ENCODE data around the gene ABCG8.
A peak's percentile ranks its signal among the peaks of the same experiment; 100 is the strongest.

Gene ABCG8

DNA sequence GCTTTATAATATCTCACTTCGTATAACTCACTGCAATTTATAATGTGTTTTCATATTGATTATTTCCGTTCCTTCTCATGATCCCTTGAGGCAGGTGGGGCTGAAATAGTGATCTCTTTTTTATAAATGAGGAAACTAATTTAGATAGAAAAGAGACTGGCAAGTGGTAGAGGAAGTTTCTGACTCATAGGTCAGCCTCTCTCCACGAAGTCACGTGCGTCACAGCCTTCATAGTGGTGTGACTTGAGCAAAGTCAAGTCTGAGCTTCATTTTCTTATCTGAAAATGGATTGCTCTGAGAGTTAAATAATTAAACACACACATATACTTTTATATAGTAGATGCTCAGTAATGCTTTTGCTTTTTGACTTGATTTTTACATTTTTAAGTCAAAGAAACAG lies 20.0 kb upstream of the ABCG8 start:
- no peak overlapping the region for H2AFZ ChIP-seq (ENCODE audit: insufficient read depth, low read length, poor library complexity)
- H2BK12ac ChIP-seq (ENCODE audit: low read length), result no peak overlapping the region
- H3K36me3 ChIP-seq (ENCODE audit: control insufficient read depth in 1 of 2, insufficient read depth in 2 of 2, low read length in 2 of 2), result no peaks in the 10 kb centered on the region
- H3K9me3 ChIP-seq (ENCODE audit: insufficient read depth, low read depth, low read length), result no peaks in the 10 kb centered on the region
- no peak overlapping the region for H3K9ac ChIP-seq (ENCODE audit: low read length)
- no peak overlapping the region for H3K4me3 ChIP-seq (ENCODE audit: low read depth, low read length)
- no peak overlapping the region for H4K8ac ChIP-seq (ENCODE audit: low read depth, low read length)
- WGBS (ENCODE audit: extremely low coverage, insufficient coverage, insufficient read length), result no CpG with 5 or more reads among the region's 5 CpGs
- no peaks in the 10 kb centered on the region for H3K79me1 ChIP-seq (ENCODE audit: low read length)
- H3K4me2 ChIP-seq (ENCODE audit: low read length), result no peak overlapping the region
- H2BK5ac ChIP-seq (ENCODE audit: low read depth, low read length, poor library complexity), result no peak overlapping the region
- no peak overlapping the region for H2BK120ac ChIP-seq (ENCODE audit: insufficient read depth, low read length, poor library complexity)
- no peak overlapping the region for H3K27ac ChIP-seq (ENCODE audit: low read depth, low read length)
- H3K18ac ChIP-seq (ENCODE audit: low read length), result no peak overlapping the region
- no peaks in the 10 kb centered on the region for H3K79me2 ChIP-seq (ENCODE audit: control insufficient read depth, insufficient read depth, low read length, poor library complexity)
- H3K4me1 ChIP-seq (ENCODE audit: control insufficient read depth in 1 of 2, insufficient read depth in 2 of 2, low read length in 2 of 2), result no peaks in the 10 kb centered on the region
- H4K91ac ChIP-seq (ENCODE audit: low read depth, low read length), result no peak overlapping the region
- no peaks in the 10 kb centered on the region for H3K27me3 ChIP-seq (ENCODE audit: insufficient read depth, low read length)
- no peak overlapping the region for H3K4ac ChIP-seq (ENCODE audit: low read depth, low read length)
- no peak overlapping the region for H4K12ac ChIP-seq (ENCODE audit: low read depth, low read length)
- H3K23ac ChIP-seq (ENCODE audit: low read length), result no peak overlapping the region
- H3K14ac ChIP-seq (ENCODE audit: low read length), result no peak overlapping the region
- peak; percentile 4 to 35 for DNase-seq
- no peak overlapping the region for H2AK5ac ChIP-seq (ENCODE audit: low read length)

DNA sequence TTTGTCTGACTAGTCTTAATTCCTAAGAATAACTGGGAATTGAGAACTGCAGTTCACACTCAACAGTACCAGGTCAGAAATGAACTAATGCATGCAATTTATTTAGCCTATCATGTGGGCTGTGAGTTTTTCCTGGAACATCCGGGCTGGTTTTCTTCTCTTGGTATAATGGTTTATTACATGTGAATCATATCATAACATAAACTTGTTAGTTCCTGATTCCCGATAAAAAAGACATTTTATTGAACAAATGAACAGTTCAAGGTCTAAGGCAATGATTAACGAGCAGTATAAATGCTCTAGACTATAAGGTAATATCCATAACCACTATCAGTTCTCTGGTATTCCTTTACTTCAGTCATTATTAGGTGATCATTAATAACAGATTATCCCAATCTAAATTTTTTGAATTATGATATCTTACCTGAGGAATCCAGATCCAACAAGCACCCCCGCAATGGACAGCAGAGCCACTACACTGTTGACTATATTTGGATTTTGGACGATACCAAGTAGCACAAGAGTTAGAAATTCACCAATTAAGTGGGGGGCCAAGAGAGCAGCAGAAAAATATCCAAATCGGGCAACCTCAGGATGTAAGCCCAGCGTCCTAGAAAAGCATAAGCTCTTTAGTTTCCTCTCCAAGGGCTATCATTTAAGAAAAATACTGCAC lies 19.1 kb upstream of the ABCG8 start:
- Histone ChIP-seq H3K23ac (ENCODE audit: low read length) (no peak overlapping the region), H2AFZ (ENCODE audit: insufficient read depth, low read length, poor library complexity) (no peak overlapping the region), H4K8ac (ENCODE audit: low read depth, low read length) (no peak overlapping the region), H3K36me3 (ENCODE audit: control insufficient read depth in 1 of 2, insufficient read depth in 2 of 2, low read length in 2 of 2) (no peaks in the 10 kb centered on the region), H2BK5ac (ENCODE audit: low read depth, low read length, poor library complexity) (no peak overlapping the region), H4K91ac (ENCODE audit: low read depth, low read length) (no peak overlapping the region), H3K4me1 (ENCODE audit: control insufficient read depth in 1 of 2, insufficient read depth in 2 of 2, low read length in 2 of 2) (no peaks in the 10 kb centered on the region), H3K4me2 (ENCODE audit: low read length) (no peak overlapping the region), H2BK12ac (ENCODE audit: low read length) (no peak overlapping the region), H3K9ac (ENCODE audit: low read length) (no peak overlapping the region), H2AK5ac (ENCODE audit: low read length) (no peak overlapping the region), H2BK120ac (ENCODE audit: insufficient read depth, low read length, poor library complexity) (no peak overlapping the region), H3K4ac (ENCODE audit: low read depth, low read length) (no peak overlapping the region), H4K12ac (ENCODE audit: low read depth, low read length) (no peak overlapping the region), H3K79me2 (ENCODE audit: control insufficient read depth, insufficient read depth, low read length, poor library complexity) (no peaks in the 10 kb centered on the region), H3K14ac (ENCODE audit: low read length) (no peak overlapping the region), H3K27me3 (ENCODE audit: insufficient read depth, low read length) (no peaks in the 10 kb centered on the region), H3K79me1 (ENCODE audit: low read length) (no peaks in the 10 kb centered on the region), H3K4me3 (ENCODE audit: low read depth, low read length) (no peak overlapping the region), H3K18ac (ENCODE audit: low read length) (no peak overlapping the region), H3K9me3 (ENCODE audit: insufficient read depth, low read depth, low read length) (no peaks in the 10 kb centered on the region), H3K27ac (ENCODE audit: low read depth, low read length) (no peak overlapping the region)
- no peak for DNase-seq
- WGBS (ENCODE audit: extremely low coverage, insufficient coverage, insufficient read length), result no CpG with 5 or more reads among the region's 7 CpGs

DNA sequence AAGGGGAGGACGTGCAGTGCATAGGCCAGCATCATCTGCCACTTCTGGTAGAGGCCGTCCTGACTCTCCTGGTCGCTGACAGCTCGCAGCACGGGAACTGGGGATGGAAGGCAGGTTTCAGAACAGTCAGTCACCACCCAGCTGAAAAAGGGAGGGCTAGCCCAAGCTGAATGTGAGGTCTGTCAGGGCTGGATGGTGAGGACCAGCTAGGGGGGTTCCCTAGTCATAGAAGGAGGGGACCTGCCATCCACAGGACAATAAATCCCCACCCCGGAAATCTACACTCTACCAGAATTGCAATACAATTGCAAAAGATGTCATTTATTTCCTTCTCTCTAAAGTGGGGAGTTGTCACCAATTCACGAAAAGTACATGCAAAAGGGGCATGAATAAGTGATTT lies 15.9 kb upstream of the ABCG8 start:
- Histone ChIP-seq H3K27ac (ENCODE audit: low read depth, low read length) (no peak overlapping the region), H3K18ac (ENCODE audit: low read length) (no peak overlapping the region), H3K4me1 (ENCODE audit: control insufficient read depth in 1 of 2, insufficient read depth in 2 of 2, low read length in 2 of 2) (no peaks in the 10 kb centered on the region), H3K79me1 (ENCODE audit: low read length) (no peaks in the 10 kb centered on the region), H3K9ac (ENCODE audit: low read length) (no peak overlapping the region), H3K23ac (ENCODE audit: low read length) (no peak overlapping the region), H3K14ac (ENCODE audit: low read length) (no peak overlapping the region), H4K12ac (ENCODE audit: low read depth, low read length) (no peak overlapping the region), H2BK120ac (ENCODE audit: insufficient read depth, low read length, poor library complexity) (no peak overlapping the region), H4K8ac (ENCODE audit: low read depth, low read length) (no peak overlapping the region), H3K36me3 (ENCODE audit: control insufficient read depth in 1 of 2, insufficient read depth in 2 of 2, low read length in 2 of 2) (no peaks in the 10 kb centered on the region), H3K4me3 (ENCODE audit: low read depth, low read length) (no peak overlapping the region), H2BK12ac (ENCODE audit: low read length) (no peak overlapping the region), H2AFZ (ENCODE audit: insufficient read depth, low read length, poor library complexity) (no peak overlapping the region), H3K4ac (ENCODE audit: low read depth, low read length) (no peak overlapping the region), H3K4me2 (ENCODE audit: low read length) (no peak overlapping the region), H3K27me3 (ENCODE audit: insufficient read depth, low read length) (no peaks in the 10 kb centered on the region), H2AK5ac (ENCODE audit: low read length) (no peak overlapping the region), H4K91ac (ENCODE audit: low read depth, low read length) (no peak overlapping the region), H2BK5ac (ENCODE audit: low read depth, low read length, poor library complexity) (no peak overlapping the region), H3K79me2 (ENCODE audit: control insufficient read depth, insufficient read depth, low read length, poor library complexity) (no peaks in the 10 kb centered on the region), H3K9me3 (ENCODE audit: insufficient read depth, low read depth, low read length) (no peaks in the 10 kb centered on the region)
- no CpG with 5 or more reads among the region's 7 CpGs for WGBS (ENCODE audit: extremely low coverage, insufficient coverage, insufficient read length)
- no peak for DNase-seq

DNA sequence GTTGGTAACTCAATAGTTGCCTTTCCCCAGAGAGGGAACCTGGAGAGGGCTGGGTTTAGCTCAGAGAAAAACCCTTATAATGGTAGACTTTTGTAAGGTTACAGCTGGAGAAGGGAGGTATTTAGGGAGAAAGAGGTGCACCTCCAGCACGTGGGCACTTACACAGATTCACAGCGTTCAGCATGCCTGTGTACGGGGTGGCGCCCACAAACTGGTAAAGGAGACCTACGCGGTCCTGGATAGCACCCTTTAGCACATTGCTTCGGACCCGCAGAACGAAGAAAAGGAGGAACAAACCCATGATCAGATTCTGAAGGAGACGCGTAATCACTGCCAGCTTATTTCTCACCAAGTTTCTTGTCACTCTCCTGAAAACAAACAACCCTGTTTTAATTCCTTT lies 15.0 kb upstream of the ABCG8 start:
- Histone ChIP-seq H3K27me3 (ENCODE audit: insufficient read depth, low read length) (no peaks in the 10 kb centered on the region), H3K9me3 (ENCODE audit: insufficient read depth, low read depth, low read length) (no peaks in the 10 kb centered on the region), H3K14ac (ENCODE audit: low read length) (no peak overlapping the region), H3K4me3 (ENCODE audit: low read depth, low read length) (no peak overlapping the region), H3K36me3 (ENCODE audit: control insufficient read depth in 1 of 2, insufficient read depth in 2 of 2, low read length in 2 of 2) (no peaks in the 10 kb centered on the region), H3K23ac (ENCODE audit: low read length) (no peak overlapping the region), H4K91ac (ENCODE audit: low read depth, low read length) (no peak overlapping the region), H2AK5ac (ENCODE audit: low read length) (no peak overlapping the region), H3K9ac (ENCODE audit: low read length) (no peak overlapping the region), H2AFZ (ENCODE audit: insufficient read depth, low read length, poor library complexity) (no peak overlapping the region), H3K4me1 (ENCODE audit: control insufficient read depth in 1 of 2, insufficient read depth in 2 of 2, low read length in 2 of 2) (no peaks in the 10 kb centered on the region), H3K18ac (ENCODE audit: low read length) (no peak overlapping the region), H4K8ac (ENCODE audit: low read depth, low read length) (no peak overlapping the region), H4K12ac (ENCODE audit: low read depth, low read length) (no peak overlapping the region), H2BK5ac (ENCODE audit: low read depth, low read length, poor library complexity) (no peak overlapping the region), H2BK12ac (ENCODE audit: low read length) (no peak overlapping the region), H3K27ac (ENCODE audit: low read depth, low read length) (no peak overlapping the region), H3K79me2 (ENCODE audit: control insufficient read depth, insufficient read depth, low read length, poor library complexity) (no peaks in the 10 kb centered on the region), H3K4me2 (ENCODE audit: low read length) (no peak overlapping the region), H2BK120ac (ENCODE audit: insufficient read depth, low read length, poor library complexity) (no peak overlapping the region), H3K79me1 (ENCODE audit: low read length) (no peaks in the 10 kb centered on the region), H3K4ac (ENCODE audit: low read depth, low read length) (no peak overlapping the region)
- DNase-seq, result no peak
- no CpG with 5 or more reads among the region's 11 CpGs for WGBS (ENCODE audit: extremely low coverage, insufficient coverage, insufficient read length)
